Stimulated activated CD8-positive, alpha-beta memory T cell treated with anti-CD3 and anti-CD28 coated beads, Interleukin-12 subunit alpha, Interleukin-12 subunit beta, amount 100 ng/mL, for 24 hours (primary cell): Measurements from ENCODE around the gene PLAGL2.

Source experiments
- DNase-seq: peaks from one replicate; pipeline ENCODE4 v3.0.0-alpha.2; 2020; ENCODE audit errors: extremely low read depth

PLAGL2 gene

GRCh38 chr20:32152421-32153155 is 55.0 kb downstream of the PLAGL2 start:
- no peak for DNase-seq

- no peak for DNase-seq
Measured at GRCh38 chr20:32150291-32150848, 57.2 kb downstream of the PLAGL2 start.

- no peak for DNase-seq
Measured at GRCh38 chr20:32149566-32150170, 57.9 kb downstream of the PLAGL2 start.

- DNase-seq, result no peak
Measured at GRCh38 chr20:32144898-32145662, 62.5 kb downstream of the PLAGL2 start.

GRCh38 chr20:32142991-32143390 is 64.6 kb downstream of the PLAGL2 start:
- DNase-seq, result no peak
